GM06990 (cell line): ENCODE measurements around the gene CAV2.
A peak's percentile ranks its signal among the peaks of the same experiment; 100 is the strongest.

Experiments
- DNase-seq: peaks from one replicate; pipeline ENCODE4 v3.0.0-alpha.2; 2011; ENCODE audit not compliant: insufficient read length; ENCODE audit errors: extremely low read depth
- H3K27me3 ChIP-seq: replicated peaks from 2 replicates; pipeline ENCODE4 v1.6.0; 2011; ENCODE audit warnings: low read length; ENCODE audit not compliant: control insufficient read depth, insufficient read depth
- H3K36me3 ChIP-seq: 2 replicates; pipeline ENCODE4 v1.5.1; 2011; ENCODE audit warnings: low read length; ENCODE audit not compliant: control insufficient read depth, insufficient read depth
- H3K4me3 ChIP-seq: replicated peaks from 2 replicates; pipeline ENCODE4 v1.5.1; 2011; ENCODE audit warnings: low read depth, mild to moderate bottlenecking, control low read depth, low read length
- CTCF ChIP-seq: IDR thresholded peaks from 2 replicates; pipeline ENCODE4 v1.5.1; 2011; ENCODE audit warnings: low read length, control low read depth, mild to moderate bottlenecking, inconsistent platforms; ENCODE audit not compliant: insufficient read depth, poor library complexity, severe bottlenecking

Gene CAV2

GRCh38 chr7:116544487-116544886 lies 44.9 kb downstream of the CAV2 start:
- Histone ChIP-seq H3K4me3 (no peak overlapping the region), H3K36me3 (no peaks in the 10 kb centered on the region), H3K27me3 (no peaks in the 10 kb centered on the region)
- DNase-seq, result no peak
- no peak for TF ChIP-seq CTCF

- no peak overlapping the region for H3K4me3 ChIP-seq
- no peaks in the 10 kb centered on the region for H3K27me3 ChIP-seq
- DNase-seq, result no peak
- H3K36me3 ChIP-seq, result no peaks in the 10 kb centered on the region
- no peak for TF ChIP-seq CTCF
Observed at GRCh38 chr7:116545411-116545993, 46.0 kb downstream of the CAV2 start.

- DNase-seq, result no peak
- TF ChIP-seq CTCF, result no peak
- Histone ChIP-seq H3K36me3 (no peaks in the 10 kb centered on the region), H3K4me3 (no peak overlapping the region), H3K27me3 (no peaks in the 10 kb centered on the region)
Observed at GRCh38 chr7:116546054-116546453, 46.5 kb downstream of the CAV2 start.

- TF ChIP-seq CTCF, result no peak
- no peaks in the 10 kb centered on the region for H3K27me3 ChIP-seq
- DNase-seq, result no peak
- no peaks in the 10 kb centered on the region for H3K36me3 ChIP-seq
- no peak overlapping the region for H3K4me3 ChIP-seq
Observed at GRCh38 chr7:116546916-116547315, 47.4 kb downstream of the CAV2 start.

- H3K36me3 ChIP-seq, result no peaks in the 10 kb centered on the region
- H3K4me3 ChIP-seq, result no peak overlapping the region
- no peaks in the 10 kb centered on the region for H3K27me3 ChIP-seq
- no peak for DNase-seq
- TF ChIP-seq CTCF, result no peak
Observed at GRCh38 chr7:116547347-116547746, 47.8 kb downstream of the CAV2 start.

GRCh38 chr7:116548506-116548905 lies 49.0 kb downstream of the CAV2 start:
- H3K36me3 ChIP-seq, result no peaks in the 10 kb centered on the region
- no peak for TF ChIP-seq CTCF
- peak; percentile 25 for DNase-seq
- no peaks in the 10 kb centered on the region for H3K27me3 ChIP-seq
- no peak overlapping the region for H3K4me3 ChIP-seq
